Cardiac fibroblast (primary cell): Measurements from ENCODE around the gene ERAL1.
"Not testable (repeated sequence)": the region's sequence is repeated elsewhere in the genome, so short reads cannot be mapped to it uniquely, and the experiment has no call there.

Source experiments
- DNase-seq, 2 donors: peaks; one replicate each; pipeline versions ENCODE4 v3.0.0 to v3.0.0-alpha.2; 2010; ENCODE audit warnings: low read depth in 2 of 2
- H3K4me3 ChIP-seq, 2 donors: replicated peaks in 1 of 2; 1 replicate in 1 of 2; 2 replicates in 1 of 2; pipeline ENCODE4 v1.5.1; 2011; ENCODE audit warnings: low read depth in 2 of 2, low read length in 2 of 2, mild to moderate bottlenecking in 2 of 2, moderate library complexity in 1 of 2
- CTCF ChIP-seq: IDR thresholded peaks from one replicate; pipeline ENCODE4 v1.5.1; 2011; ENCODE audit warnings: low read depth, mild to moderate bottlenecking, low read length, inconsistent platforms

The ERAL1 gene

GRCh38 chr17:28899212-28899815 lies 44.5 kb downstream of the ERAL1 start:
- H3K4me3 ChIP-seq: no peak overlapping the region
- no peak for DNase-seq
- no peak for TF ChIP-seq CTCF

GRCh38 chr17:28900986-28901726 lies 46.3 kb downstream of the ERAL1 start:
- TF ChIP-seq CTCF: no peak
- no peak overlapping the region for H3K4me3 ChIP-seq
- DNase-seq: no peak

GRCh38 chr17:28901866-28902818 lies 47.3 kb downstream of the ERAL1 start:
- DNase-seq: peak in 1 of 2 donors; percentile 31
- no peak for TF ChIP-seq CTCF
- peak overlapping the region; percentile 54 to 59 for H3K4me3 ChIP-seq

- peak; percentile 55 for TF ChIP-seq CTCF
- peak within 1 kb of the TSS; percentile 54 to 59 for H3K4me3 ChIP-seq
- DNase-seq: peak; percentile 83 to 91
Observed at GRCh38 chr17:28902819-28903545, 48.2 kb downstream of the ERAL1 start, which contains the start of gene DHRS13. TSS of gene DHRS13 (minus strand) at chr17:28903079. CDS start at chr17:28902944, 135 bp downstream.

- DNase-seq, H3K4me3 ChIP-seq: not testable (repeated sequence)
Observed at GRCh38 chr17:28903546-28903841, 48.7 kb downstream of the ERAL1 start.

GRCh38 chr17:28904800-28905199 lies 50.0 kb downstream of the ERAL1 start:
- H3K4me3 ChIP-seq: no peak overlapping the region
- no peak for TF ChIP-seq CTCF
- DNase-seq: no peak
